GM18867 (cell line): ENCODE measurements around the gene SYT2.
A peak's percentile ranks its signal among the peaks of the same experiment; 100 is the strongest.
"Not testable (repeated sequence)": the region's sequence is repeated elsewhere in the genome, so short reads cannot be mapped to it uniquely, and the experiment has no call there.

Source experiments
- ATAC-seq: cut with Tn5 transposase; IDR thresholded peaks from one replicate; pipeline ENCODE4 v1.9.1; 2021; ENCODE audit warnings: mild to moderate bottlenecking, moderate library complexity; ENCODE audit not compliant: unreplicated experiment

The SYT2 gene

DNA sequence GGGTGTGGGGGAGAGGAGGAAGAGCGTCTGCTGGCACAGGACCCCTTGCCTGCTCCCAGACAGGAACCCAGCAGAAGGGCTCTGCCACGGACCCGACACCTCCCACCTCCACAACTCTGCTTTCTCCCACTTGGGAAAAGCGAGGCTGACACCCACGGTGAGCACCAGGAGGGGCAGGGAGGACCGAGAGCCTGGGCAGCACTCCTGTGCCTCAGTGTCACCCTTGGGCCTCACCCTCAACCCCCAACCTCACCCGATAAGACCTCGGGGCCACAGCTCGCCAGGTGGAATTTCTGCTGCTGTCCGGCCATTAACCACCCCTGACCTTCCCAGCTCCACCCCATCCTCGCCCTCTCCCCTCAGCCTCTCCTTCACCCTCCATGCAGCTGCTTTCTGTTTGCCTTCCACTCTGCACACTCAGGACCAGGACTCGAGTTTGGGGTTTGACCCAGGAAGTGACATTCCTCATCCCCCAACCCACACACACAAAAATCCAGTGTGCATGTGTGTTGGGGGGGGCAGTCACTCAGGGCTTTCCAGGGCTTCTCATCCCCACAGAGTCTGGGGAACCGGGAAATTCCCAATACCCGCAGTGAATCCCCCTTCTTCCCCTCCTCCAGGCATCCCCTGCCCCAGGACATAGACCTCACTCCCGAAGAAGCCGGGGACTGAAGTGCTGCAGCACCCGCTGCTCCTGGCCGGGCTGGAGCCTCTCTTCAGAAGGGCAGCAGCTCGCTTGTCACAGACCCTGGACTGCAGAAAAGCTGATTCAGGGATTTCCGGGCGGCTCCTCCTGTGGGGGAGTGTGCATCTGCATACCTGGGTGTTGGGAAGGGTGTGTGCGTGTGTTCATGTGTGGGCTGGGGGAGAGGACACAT, 65.8 kb downstream of the SYT2 start:
- no peak for ATAC-seq

DNA sequence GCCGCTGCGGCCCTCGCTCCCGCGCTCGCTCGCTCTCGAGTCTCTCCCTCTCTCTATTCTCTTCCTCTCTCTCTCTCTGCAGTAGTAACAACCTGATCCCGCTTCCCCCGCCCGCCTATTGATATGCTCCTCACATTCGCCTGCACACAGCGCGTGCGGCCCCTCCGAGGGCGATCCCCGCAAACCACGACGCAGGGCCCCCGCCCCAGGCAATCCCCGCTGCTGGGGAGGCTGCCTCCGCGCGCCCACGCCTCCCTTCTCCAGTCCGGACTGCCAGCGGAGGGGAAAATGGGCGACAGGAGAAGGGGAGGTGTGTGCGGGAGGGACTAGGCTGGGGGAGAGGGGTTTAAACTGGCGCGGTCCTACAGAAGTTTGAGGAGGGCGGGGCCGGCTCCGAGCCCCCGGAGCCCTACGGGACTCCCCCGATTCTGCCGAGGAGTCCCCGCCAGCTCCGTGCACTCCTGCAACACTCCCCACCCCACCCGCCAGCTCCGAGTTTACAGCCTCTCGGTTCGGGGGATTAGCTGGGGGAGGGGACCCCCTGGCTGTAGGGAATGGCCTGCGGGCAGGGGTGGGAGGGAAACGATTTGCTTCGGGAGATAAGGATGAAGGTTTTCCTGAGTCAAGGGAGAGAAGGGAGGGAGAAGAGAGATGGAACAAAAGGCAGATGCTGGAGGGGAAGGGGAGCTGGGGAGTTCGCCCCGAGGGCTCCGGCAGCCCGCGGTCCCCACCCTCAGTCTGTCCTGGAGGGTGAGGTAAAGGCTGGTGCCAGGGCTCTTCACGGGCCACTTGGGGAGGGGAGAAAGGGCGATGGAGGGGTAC, 66.6 kb downstream of the SYT2 start:
- ATAC-seq: no peak

DNA sequence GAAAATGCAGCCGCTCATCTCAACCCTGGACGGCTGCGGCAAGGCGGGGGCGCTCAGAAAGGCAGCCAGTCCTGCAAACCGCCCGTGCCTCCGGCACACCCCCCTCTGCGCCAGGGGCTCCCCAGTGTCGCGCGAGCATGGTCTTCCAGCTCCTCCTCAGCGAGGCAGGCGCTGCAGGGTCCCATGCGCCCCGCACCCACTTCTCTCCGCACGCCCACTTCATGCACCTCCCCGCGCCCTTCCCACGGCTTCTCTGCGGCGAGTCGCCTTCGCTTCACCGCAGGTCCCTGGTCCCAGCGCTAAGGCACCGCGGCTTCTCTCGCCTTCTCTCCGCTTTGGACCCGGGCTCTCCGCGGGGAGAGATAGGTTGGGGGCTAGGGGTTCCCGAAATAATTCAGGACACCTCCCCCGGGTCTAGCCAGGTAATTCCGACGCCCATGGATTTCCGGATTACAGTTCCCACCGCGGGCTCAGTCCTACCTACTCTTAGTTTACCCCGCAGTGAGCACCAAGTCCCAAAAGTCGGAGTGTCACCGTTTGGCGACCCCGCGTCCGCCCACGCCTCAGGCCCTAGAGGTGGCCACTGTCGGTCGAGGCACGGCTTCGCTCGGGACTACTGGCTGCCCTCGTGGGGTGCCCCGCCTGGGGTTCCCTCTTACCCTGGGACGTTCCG, 67.5 kb downstream of the SYT2 start:
- no peak for ATAC-seq

DNA sequence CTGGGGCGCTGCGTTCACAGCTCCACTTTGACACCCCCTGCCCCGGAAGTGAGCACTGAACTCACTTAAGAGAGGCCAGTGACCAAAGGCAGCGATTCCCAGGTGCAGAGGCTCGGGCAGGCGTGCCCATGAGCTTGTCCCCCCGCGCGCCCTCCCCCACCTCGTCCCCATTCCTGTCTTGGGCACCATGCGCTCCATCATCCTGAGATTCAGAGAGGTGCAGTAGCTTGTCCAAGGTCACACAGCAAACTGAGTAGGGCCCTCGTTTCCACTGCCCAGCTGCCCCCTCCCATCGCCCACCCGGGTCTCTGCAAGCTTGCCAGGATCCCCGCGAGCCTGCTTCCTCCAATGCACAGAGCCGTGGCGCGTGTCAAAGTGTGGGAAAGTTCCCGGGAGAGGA, 68.0 kb downstream of the SYT2 start:
- ATAC-seq: no peak

DNA sequence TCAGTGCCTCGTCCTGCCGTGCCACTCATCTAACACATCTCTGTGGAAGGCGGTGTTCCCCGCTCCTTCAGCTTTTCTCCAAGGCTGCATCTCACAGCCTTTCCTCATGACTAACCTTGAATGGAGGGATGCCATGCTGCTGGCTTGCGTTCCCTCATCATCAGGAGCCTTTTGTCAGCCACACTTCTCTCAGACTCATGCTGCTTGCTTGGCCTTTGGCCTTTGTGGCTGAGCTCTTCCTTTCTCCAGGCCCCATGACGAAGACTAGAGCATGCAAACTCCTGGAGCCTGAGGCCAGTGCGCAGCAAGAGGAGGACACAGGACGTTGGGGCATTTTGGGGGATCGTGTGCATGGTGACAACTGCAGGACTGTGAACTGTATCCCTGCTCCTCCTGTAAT, 70.8 kb downstream of the SYT2 start:
- no peak for ATAC-seq

DNA sequence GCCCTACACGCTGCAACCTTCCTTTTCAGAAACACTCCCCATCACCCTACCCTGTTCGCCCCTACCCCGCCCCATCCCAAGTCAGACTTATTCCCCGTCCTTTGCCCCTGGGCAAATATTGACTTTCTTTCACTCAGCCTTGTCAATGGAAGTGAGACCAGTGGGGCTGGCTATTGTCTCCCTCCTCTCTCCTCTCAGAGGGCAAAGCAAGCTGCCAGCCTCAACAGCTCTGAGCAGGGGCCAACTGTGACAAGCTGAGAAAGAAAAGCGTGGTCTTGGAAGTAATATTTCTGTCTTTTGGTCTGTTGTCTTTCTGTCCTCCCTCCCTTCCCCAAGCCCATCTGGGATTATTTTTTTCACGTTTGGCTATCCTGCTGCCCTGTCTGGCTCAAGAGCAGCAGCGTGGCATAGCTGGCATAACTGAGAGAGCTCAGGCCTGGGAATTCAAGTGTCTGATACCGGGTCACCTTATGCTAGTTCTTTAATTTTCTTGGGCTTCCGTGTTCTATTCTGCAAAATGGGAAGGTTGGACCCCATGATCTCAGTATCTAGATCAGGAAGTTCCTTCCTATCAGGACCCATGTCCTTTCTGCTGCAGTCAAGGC, 71.5 kb downstream of the SYT2 start:
- not testable (repeated sequence) for ATAC-seq

DNA sequence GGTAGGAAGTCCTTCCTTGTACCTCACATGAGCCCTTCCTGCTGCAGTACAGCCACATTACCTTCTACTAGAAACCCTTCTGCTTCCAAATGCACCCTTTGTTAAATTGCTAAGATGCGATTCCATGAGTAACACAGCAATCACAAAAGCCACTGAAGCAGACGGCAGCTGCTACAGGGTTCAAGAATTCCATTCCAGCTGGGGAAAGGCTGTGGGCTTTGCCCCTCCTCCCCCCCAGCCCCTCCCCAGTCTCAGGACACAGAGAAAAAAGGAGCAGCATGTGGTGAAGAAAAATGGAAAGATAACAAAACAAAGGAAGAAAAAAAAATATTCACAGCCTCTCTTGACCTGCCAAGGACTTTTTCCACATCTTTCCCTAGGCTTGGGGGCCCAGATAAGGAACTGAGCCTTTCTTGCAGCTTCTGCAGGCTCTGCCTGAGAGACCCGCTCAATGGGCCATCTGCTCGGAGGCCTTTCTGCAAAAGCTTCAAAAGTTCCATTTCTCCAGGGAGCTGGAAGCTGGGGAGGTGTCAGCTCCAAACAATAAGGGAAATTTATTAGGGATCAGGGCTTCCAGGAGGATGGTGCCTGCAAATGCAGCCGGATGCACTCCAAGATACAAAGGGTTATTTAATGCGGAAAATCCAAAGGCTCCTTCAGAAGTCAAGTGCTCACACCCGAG, 72.1 kb downstream of the SYT2 start:
- no peak for ATAC-seq

DNA sequence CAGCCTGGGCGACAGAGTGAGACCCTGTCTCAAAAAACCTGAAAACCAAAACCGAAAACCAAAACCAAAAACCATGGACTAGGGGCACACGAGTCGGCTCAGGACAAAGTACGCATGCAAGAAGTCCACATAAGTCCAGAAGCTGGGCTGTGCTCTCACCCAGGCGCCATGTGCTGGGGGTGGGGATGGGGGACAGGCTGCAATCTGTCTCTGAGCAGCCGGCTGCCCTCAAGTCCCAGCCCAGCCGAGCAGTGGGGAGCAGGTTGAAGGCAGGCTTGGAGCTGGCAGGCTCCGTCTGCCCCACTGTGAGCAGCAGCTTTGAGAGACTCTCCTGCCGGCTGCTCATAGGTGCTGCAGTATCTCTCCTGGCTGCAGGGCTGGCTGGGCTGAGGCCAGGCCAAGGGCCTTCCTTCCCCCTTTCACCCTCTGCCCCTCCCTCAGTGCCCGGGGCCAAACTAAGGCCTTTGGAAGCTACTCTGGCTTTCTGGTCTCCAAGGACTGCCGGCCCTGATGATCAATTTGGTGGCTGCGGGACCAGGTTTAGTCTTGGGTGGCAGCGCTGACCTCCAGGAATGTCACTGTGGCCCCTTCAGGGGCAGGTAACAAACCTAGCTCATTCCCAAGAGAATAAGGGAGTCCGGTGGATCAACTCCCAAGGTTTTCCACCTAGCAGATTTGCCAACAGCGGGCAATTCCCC, 72.8 kb downstream of the SYT2 start:
- ATAC-seq: not testable (repeated sequence)

DNA sequence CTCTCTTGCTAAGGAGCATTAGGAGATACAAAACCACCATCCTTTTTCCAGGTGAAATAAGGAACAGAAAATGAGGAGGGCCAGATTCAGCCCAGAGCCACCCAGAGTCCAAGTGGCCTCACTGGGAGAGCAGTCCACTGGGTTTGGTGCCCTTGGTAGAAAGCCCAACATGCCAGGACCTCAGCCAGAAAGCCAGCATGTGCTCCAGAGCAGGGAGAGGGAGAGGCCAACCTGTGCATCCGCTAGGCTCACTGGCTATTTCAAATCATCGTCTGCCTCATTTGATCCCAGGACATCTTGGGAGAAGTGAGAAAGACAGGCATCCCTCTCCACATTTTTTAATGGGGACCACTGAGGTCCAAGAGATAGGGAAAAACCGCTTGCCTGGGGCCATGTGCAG, 74.1 kb downstream of the SYT2 start:
- ATAC-seq: not testable (repeated sequence)

DNA sequence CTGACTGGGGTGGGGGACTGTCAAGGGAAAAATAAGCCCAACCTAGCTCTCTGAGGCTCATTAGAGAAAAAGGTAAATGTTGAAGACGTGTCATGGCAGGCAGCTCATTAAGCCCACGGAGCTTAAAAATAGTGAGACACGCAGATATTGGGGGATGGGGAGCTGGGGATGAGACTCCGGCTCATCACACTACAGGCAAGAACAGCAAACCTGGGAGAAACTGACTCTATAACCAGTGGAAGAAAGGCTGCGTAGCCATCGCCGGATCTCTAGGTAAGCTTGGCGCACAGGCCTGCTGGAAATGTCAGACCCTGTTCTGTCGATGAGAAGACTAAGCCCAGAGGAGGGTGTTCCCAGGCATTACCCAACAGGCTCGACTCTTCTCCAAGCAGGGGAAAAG, 78.0 kb downstream of the SYT2 start:
- ATAC-seq: no peak

DNA sequence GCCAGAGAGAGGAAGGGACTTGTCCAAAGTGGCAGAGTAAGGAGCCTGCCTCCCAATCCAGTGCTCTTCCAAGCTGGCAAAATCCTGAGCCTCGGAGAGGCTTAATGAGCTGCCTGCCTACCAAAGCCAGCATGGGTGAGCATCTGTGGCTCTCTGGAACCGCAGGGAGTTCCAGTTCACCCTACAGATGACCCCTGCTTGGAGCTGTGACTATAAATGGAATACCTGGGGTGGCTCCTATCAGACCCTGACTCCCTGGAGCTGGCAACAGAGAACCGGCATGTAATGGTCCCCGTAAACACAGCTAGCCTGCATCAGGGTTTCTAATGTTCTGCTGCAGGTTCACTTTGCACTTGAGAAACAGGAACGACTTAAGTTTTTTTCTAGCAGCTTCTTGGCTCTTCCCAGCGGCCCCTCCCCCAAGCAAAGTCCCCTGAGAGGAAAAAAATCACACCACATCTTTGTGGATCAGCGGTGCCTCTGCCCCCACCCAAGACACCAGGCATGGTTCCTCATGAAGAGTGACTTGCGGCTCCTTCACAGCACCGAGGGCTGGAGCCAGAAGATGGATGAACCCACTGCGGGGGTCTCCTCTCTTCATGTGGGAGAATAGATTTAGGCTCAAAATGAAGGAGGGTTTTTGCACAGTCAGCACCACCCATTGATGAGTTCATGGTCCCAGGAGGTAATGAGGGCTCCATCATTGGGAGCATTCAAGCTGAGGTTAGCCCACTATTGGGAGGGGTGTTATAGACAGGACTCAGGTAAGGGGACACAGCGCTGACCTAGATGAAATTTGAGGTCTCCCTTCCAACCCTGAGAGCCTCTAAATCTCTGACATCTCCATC, 79.0 kb downstream of the SYT2 start:
- ATAC-seq: no peak

DNA sequence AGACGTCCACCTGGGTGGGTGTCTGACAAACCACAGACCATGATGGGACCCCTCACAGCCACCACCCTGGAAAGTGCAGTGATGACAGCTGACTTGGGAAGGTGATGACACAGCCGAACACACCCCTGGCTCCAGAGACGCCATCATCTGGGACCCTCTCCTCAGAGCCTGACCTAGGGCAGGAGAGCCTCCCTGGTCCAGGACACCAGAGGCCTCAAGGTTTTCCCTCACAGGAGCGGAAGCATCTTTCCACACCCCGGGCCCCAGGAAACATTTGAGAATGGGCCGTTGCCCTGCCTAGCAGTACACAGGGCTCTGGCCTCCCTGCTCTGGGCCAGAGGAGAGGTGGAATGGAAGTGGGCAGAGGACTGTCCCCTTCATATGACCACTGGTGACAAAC, 79.7 kb downstream of the SYT2 start:
- no peak for ATAC-seq

DNA sequence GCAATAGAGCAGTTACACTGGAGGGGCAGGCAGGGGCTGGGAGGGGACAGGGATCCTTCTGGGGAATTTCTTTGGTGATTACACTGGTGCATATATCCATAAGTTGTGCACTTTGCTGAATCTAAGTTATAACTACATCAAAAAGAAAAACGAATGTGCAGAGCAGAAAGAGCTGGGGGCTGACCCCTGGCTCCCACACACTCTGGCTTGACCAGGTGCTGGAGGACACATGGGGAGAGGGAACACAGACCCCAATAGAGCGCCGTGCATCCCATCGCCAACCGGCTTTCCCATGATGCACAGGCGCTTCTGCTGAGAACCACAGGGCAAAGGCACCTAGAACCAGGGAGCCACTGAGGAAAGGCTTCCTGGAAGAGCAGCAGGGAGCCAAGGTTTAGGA, 80.2 kb downstream of the SYT2 start:
- ATAC-seq: not testable (repeated sequence)

DNA sequence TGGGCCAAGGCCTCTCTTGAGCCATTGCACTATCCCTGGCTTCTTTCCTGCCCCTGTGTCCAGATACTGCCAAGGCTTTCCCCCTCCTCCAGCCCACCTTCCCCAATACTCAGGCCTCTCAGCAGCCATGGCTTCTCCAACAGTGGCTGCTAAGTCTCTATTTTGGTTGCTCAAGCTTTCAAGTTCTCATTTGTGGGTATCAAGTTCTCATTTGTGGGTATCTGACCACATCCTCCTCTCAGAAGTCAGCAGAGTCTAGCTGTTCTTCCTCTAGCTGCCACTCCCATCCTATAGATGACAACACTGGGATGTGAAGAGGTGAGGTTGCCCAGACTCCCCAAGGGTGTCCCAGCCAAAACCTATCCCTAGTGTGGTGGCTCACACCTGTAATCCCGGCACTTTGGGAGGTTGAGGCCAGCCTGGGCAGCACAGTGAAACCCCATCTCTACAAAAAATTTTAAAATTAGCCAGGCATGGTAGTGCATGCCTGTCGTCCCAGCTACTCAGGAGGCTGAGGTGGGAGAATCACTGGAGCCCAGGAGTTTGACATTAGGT, 80.9 kb downstream of the SYT2 start:
- ATAC-seq: peak; percentile 89

DNA sequence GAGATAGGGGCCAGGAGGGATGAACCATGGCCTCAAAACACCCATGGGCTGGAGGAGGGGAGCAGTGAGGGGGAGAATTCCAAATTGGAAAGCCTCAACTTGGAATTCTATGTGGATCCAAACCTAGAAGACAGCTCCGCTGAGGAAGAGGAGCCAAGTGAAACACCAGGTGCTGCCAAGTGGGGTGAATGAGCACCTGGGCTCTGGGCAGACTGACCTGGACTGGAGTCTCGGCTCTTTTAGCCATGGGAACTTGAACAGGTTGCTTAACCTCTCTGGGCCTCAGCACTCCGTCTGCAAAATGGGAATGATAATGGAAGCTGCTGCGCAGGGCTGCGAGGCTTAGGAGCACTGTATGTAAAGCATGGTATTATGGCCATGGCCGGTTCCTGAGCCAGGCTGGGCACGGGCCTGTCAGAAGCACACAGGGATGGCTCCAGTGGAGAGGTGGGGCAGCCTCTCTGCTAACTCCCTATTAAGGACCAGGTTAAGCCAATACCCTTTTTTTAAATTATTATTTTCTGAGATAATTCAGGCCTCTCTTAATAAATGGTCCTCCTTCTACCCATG, 81.5 kb downstream of the SYT2 start:
- no peak for ATAC-seq

DNA sequence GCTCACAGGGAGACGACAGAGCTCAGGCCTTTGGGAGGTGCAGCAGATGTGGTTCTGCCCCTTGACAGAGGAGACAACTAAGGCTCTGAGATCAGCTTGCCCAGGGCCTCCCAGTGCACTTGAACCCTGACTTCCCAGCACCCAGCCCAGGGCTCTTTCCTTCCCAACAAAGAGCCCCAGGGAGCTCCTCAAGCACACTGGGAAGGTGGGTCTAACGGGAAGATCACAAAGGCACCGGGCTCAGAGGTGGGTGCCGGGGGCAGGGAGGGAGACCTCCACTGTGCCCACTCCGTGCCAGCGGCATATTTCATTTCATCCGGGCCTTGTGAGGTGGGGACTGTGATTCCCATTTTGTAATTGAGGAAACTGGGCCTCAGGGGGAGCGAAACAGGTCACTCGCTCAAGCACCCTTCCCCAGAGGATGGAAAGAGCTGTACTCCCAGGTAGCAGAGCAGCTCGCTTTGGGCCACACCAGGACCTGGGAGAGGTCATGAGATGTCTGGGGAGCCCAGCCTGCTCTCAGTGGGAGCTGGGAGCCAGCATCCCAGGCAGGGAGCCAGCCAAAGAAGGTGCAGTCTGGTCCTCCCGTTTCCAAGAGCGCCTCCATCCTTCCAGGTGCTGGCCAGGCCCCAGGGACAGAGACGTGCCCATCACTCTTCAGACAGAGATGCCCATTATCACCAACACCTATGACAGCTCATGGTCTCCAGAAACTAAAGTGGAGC, 82.3 kb downstream of the SYT2 start:
- ATAC-seq: no peak

DNA sequence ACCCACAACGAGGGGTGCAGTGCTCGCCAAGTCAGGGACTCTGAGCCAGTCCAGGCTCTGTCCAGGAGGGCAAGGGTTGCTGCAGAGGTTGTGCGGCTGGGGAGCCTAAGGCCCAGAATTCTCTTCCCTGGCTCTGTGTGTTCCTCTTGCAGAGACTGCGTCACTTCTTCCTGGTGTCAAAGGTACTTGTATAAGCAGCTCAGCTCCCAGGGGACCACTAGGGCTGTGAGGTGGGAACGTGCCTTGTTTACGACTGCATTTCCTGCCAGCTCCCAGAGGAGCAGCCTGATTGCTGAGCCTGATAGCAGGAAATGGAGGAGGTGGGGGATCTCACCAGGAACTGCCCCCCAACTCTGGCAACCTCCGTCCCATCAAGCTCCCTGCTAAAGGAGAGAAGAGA, 83.2 kb downstream of the SYT2 start:
- ATAC-seq: not testable (repeated sequence)
